Gastroesophageal sphincter (tissue), 3 donors: ENCODE measurements around the gene AIG1.

ENCODE experiments used
- CTCF ChIP-seq, 4 experiments: fragments of 200-600 bp in 2 of 4; fragments of 450-650 bp in 2 of 4; sonication (generic) in 1 of 4; IDR thresholded peaks; one replicate each; pipeline ENCODE4 v1.5.1; 2017 to 2019; ENCODE audit warnings: antibody characterized with exemption in 4 of 4, mild to moderate bottlenecking in 2 of 4, moderate library complexity in 2 of 4
- EP300 ChIP-seq: sonication (generic); formaldehyde crosslinking; IDR thresholded peaks from one replicate; pipeline ENCODE4 v1.6.1; 2017; ENCODE audit warnings: antibody characterized with exemption, mild to moderate bottlenecking
- POLR2A ChIP-seq, 2 donors: fragments of 450-650 bp; IDR thresholded peaks; one replicate each; pipeline ENCODE4 v1.6.1; 2017; ENCODE audit warnings: antibody characterized with exemption in 2 of 2, mild to moderate bottlenecking in 2 of 2, moderate library complexity in 1 of 2
- POLR2AphosphoS5 ChIP-seq: sonication (generic); formaldehyde crosslinking; IDR thresholded peaks from one replicate; pipeline ENCODE4 v1.6.1; 2017; ENCODE audit warnings: antibody characterized with exemption

GRCh38 chr6:143270026-143270425 is 209.3 kb downstream of the AIG1 start:
- TF ChIP-seq CTCF (IDR thresholded peaks at IDR 0.05) (no peak), POLR2A (IDR thresholded peaks at IDR 0.05) (no peak), EP300 (no peak), POLR2AphosphoS5 (no peak)
